Memory B cell (primary cell): ENCODE data around the gene KIF2A.
A peak's percentile ranks its signal among the peaks of the same experiment; 100 is the strongest.

Experiments used
- ATAC-seq: fragments of 150-1000 bp; cut with Tn5 transposase; 2 replicates; pipeline ENCODE4 v1.10.0; 2021; ENCODE audit warnings: low read depth, mild to moderate bottlenecking, moderate library complexity
- DNase-seq, 2 donors: peaks; one replicate each; pipeline ENCODE4 v3.0.0; 2022; ENCODE audit warnings: low spot score in 2 of 2
- H3K27ac Mint-ChIP-seq: one replicate; pipeline ENCODE4 v1.8.0; 2022; ENCODE audit warnings: mild to moderate bottlenecking, moderate library complexity, mixed read lengths
- H3K27me3 Mint-ChIP-seq: one replicate; pipeline ENCODE4 v1.8.0; 2022; ENCODE audit warnings: mixed read lengths
- H3K36me3 Mint-ChIP-seq: one replicate; pipeline ENCODE4 v1.8.0; 2022; ENCODE audit warnings: mild to moderate bottlenecking, mixed read lengths
- H3K4me1 Mint-ChIP-seq: one replicate; pipeline ENCODE4 v1.8.0; 2022; ENCODE audit warnings: mixed read lengths
- H3K4me3 Mint-ChIP-seq: one replicate; pipeline ENCODE4 v1.8.0; 2022; ENCODE audit warnings: mild to moderate bottlenecking, moderate library complexity, mixed read lengths
- H3K9me3 Mint-ChIP-seq: one replicate; pipeline ENCODE4 v1.8.0; 2022; ENCODE audit warnings: mixed read lengths

KIF2A gene

GRCh38 chr5:62326702-62327101 lies 20.7 kb downstream of the KIF2A start:
- Mint-ChIP-seq H3K27ac (peak overlapping the region; percentile 30), H3K4me1 (peaks cover 39% of the 10 kb centered on the region), H3K27me3 (no peaks in the 10 kb centered on the region), H3K4me3 (no peak overlapping the region), H3K9me3 (no peaks in the 10 kb centered on the region), H3K36me3 (peaks cover 4% of the 10 kb centered on the region)
- DNase-seq = no peak
- ATAC-seq = no peak

DNA sequence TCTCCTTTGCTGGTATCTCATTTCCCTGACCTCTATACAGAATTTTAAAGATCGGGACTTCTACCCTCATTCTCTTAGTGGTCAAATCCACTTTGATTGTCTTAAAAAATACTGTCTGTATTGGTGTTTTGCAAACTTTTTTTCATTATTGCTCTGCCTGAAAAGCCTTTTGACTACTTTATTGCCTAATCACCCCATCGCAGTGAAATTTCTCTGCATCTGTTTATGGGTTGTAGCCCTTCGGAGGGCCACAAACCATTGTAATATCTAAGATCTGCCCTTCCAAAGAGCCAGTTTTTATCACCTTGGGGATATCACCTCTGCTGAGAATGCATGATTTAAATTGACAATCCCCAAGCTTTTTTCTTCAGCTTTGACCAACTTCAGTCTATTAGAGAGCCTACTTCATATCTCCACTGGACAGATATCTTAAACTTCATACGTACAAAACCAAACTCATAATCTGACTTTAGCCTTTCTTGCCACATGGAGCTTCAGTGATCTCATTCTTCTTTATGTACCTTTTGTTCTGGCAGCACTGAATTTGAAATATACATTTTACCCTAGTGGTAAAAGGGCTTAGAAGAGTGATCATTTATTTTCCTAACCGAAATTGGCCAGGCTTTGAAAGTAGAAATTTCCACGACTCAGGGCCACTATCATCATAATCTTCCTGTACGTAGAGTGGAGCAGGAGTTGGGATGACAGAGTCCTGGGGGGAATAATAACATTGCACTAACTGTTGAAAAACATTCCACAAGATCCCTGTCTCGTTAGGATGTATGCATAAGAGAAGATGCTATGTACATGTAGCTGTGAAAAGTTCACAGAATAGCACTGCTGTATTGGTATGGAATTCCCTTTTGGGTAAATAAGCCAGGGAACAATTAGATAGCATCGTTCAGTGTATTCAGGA lies 21.4 kb downstream of the KIF2A start:
- Mint-ChIP-seq H3K9me3 (no peaks in the 10 kb centered on the region), H3K4me3 (no peak overlapping the region), H3K36me3 (peaks cover 1% of the 10 kb centered on the region), H3K27me3 (no peaks in the 10 kb centered on the region), H3K4me1 (peaks cover 39% of the 10 kb centered on the region), H3K27ac (peak overlapping the region; percentile 30)
- DNase-seq = no peak
- ATAC-seq = no peak

DNA sequence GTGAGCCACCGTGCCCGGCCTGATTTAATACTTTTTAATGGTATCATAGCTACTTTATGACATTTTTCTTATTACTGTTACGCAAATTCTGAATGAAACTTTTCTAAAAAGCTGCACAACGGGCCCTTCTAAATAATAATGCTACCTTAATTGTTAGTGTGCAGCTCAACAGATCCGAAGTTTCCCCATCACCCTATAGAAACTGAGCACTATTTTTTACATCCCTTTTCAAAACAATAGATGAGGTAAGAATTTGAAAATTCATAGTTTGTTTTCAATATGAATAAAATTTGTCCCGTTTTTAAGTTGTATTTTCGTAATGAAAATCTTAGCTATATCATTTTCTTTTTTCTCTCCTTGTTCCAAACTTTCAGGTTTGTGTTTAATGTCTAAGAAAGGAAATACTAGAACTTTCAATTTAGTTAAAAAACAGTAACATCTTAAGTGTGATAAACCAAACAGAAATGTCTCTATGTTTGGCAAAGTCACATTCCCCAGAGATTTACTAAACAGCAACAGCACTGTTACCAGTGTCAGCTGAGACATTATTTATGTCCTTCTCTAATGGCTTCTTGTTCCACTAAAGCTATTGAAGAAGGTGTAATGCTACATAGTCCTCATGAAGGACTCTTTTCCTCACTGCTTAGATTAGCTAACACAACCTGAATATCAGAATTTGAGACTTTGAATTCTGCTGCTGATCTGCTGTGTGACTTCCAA lies 22.9 kb downstream of the KIF2A start:
- H3K4me3 Mint-ChIP-seq = no peak overlapping the region
- no peaks in the 10 kb centered on the region for H3K27me3 Mint-ChIP-seq
- H3K36me3 Mint-ChIP-seq = peaks cover under 1% of the 10 kb centered on the region
- DNase-seq = no peak
- no peaks in the 10 kb centered on the region for H3K9me3 Mint-ChIP-seq
- H3K4me1 Mint-ChIP-seq = peaks cover 46% of the 10 kb centered on the region
- ATAC-seq = no peak
- H3K27ac Mint-ChIP-seq = peak overlapping the region; percentile 69

DNA sequence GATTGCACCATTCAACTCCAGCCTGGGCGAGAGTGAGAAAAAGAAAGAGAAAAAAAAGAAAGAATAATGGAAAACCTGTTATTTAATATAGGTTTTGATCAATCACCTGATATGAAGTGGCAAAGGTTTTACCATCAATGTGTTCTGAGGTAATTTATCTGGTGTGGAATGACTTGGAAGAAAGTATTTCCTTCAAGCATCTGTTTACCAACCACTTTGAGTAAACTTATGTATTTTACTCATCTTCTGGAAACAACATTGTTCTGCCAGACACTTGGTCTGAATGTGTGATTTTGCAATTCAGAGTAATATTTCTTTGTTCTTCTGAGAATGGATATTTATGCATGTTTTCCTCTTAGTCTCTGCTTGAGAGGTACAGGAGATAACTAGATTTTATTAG lies 24.3 kb downstream of the KIF2A start:
- Mint-ChIP-seq H3K27me3 (no peaks in the 10 kb centered on the region), H3K9me3 (no peaks in the 10 kb centered on the region), H3K4me1 (peaks cover 41% of the 10 kb centered on the region), H3K4me3 (no peak overlapping the region), H3K27ac (peak overlapping the region; percentile 42), H3K36me3 (peaks cover 8% of the 10 kb centered on the region)
- no peak for DNase-seq
- no peak for ATAC-seq

DNA sequence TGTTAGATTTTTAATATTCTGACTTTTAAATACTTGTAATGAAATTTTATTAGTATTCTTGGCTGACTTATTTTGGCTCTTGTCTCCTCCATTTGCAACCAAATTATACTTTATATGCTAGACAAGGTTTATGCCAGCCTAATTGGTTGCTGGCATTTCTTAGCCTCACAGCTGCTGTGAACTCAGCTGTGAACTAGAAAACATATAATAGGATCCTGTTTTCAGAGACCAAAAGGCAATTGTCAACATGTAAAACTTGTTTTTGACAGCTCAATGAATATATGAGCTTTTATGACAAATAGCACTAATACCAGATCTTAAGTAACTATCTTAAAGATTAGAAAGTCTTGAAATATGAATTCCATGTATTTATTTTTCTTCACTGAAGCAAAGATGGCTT lies 25.9 kb downstream of the KIF2A start:
- Mint-ChIP-seq H3K9me3 (no peaks in the 10 kb centered on the region), H3K27ac (no peak overlapping the region), H3K4me1 (peaks cover 31% of the 10 kb centered on the region), H3K36me3 (peaks cover 8% of the 10 kb centered on the region), H3K27me3 (no peaks in the 10 kb centered on the region), H3K4me3 (no peak overlapping the region)
- no peak for ATAC-seq
- DNase-seq = no peak

DNA sequence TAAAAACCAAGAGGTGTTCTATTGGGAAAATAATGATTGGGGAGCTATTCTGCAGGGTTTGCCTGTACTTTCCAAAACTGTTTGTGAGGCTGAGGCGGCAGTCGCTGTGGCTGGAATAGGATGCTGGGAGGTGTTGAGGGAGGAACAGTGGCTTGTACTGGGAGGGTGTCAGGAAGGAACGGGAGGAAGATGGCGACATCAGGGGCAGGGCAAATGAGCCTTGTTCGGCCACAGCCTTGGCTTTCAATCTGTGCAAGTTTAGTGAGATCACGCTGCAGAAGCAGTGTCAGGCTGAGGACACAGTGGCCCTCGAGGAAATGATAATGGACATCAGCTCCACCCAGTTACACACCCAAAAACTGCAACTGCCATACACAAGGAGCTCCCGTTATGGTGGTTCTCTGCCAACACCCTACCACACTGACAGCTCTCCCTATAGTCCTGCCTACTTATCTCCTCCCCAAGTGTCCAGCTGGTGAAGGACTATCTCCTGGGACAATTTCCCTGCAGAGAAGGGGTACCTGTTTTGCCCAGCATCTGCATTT lies 27.3 kb downstream of the KIF2A start:
- H3K4me1 Mint-ChIP-seq = peaks cover 31% of the 10 kb centered on the region
- peaks cover 8% of the 10 kb centered on the region for H3K36me3 Mint-ChIP-seq
- no peak overlapping the region for H3K27ac Mint-ChIP-seq
- no peaks in the 10 kb centered on the region for H3K27me3 Mint-ChIP-seq
- ATAC-seq = no peak
- DNase-seq = no peak
- H3K9me3 Mint-ChIP-seq = no peaks in the 10 kb centered on the region
- H3K4me3 Mint-ChIP-seq = no peak overlapping the region

- H3K36me3 Mint-ChIP-seq = peaks cover 8% of the 10 kb centered on the region
- H3K4me1 Mint-ChIP-seq = peaks cover 33% of the 10 kb centered on the region
- H3K9me3 Mint-ChIP-seq = no peaks in the 10 kb centered on the region
- no peak overlapping the region for H3K27ac Mint-ChIP-seq
- no peaks in the 10 kb centered on the region for H3K27me3 Mint-ChIP-seq
- DNase-seq = no peak
- ATAC-seq = no peak
- no peak overlapping the region for H3K4me3 Mint-ChIP-seq
Measured at GRCh38 chr5:62334082-62334481, 28.1 kb downstream of the KIF2A start.

DNA sequence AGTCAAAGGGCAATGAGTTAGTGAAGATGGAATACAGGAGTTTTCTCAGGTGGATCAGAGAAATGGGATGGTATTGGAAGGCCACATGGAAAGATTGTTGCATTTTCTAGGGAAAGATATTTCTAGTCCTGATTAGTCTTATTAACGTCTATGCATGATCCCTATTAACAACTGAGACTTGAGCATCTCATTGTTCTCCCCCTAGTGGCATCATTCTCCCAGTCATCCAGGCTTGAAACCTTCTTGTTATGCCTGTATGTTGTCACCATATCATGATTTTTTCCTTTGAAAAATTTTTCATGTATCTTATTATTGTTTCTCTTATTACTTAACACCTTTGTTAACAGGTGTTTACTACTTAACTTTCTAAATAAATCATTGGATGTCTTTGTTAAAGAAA lies 34.4 kb downstream of the KIF2A start:
- Mint-ChIP-seq H3K36me3 (peaks cover 5% of the 10 kb centered on the region), H3K9me3 (no peaks in the 10 kb centered on the region), H3K4me3 (no peak overlapping the region), H3K27ac (no peak overlapping the region), H3K4me1 (peaks cover 39% of the 10 kb centered on the region), H3K27me3 (no peaks in the 10 kb centered on the region)
- ATAC-seq (peak; percentile 70), DNase-seq (no peak)

GRCh38 chr5:62340979-62341378 lies 35.0 kb downstream of the KIF2A start:
- no peaks in the 10 kb centered on the region for H3K27me3 Mint-ChIP-seq
- H3K36me3 Mint-ChIP-seq = peaks cover 5% of the 10 kb centered on the region
- H3K27ac Mint-ChIP-seq = no peak overlapping the region
- H3K9me3 Mint-ChIP-seq = no peaks in the 10 kb centered on the region
- no peak overlapping the region for H3K4me3 Mint-ChIP-seq
- peaks cover 37% of the 10 kb centered on the region for H3K4me1 Mint-ChIP-seq
- DNase-seq (no peak), ATAC-seq (no peak)

GRCh38 chr5:62341783-62342475 lies 35.9 kb downstream of the KIF2A start:
- H3K9me3 Mint-ChIP-seq = no peaks in the 10 kb centered on the region
- ATAC-seq (no peak), DNase-seq (no peak)
- H3K4me3 Mint-ChIP-seq = no peak overlapping the region
- H3K27me3 Mint-ChIP-seq = no peaks in the 10 kb centered on the region
- H3K36me3 Mint-ChIP-seq = peaks cover 5% of the 10 kb centered on the region
- H3K4me1 Mint-ChIP-seq = peaks cover 36% of the 10 kb centered on the region
- peak overlapping the region; percentile 59 for H3K27ac Mint-ChIP-seq

DNA sequence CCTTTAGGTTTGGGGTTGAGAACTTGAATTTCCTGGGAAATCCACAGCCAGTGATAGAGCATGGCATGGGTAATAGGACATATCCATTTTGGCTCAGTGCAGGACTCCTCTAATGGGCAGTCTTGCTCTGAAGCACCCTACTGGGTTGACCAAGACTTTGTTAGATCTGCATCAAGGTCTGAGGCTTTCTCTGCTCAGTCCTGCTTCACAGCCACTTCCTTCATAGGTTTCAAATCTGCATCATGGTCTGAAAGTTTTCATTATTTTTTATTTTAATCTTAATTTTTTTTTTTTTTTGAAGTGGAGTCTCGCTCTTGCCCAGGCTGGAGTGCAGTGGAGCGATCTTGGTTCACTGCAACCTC lies 36.5 kb downstream of the KIF2A start:
- peaks cover 36% of the 10 kb centered on the region for H3K4me1 Mint-ChIP-seq
- ATAC-seq = no peak

DNA sequence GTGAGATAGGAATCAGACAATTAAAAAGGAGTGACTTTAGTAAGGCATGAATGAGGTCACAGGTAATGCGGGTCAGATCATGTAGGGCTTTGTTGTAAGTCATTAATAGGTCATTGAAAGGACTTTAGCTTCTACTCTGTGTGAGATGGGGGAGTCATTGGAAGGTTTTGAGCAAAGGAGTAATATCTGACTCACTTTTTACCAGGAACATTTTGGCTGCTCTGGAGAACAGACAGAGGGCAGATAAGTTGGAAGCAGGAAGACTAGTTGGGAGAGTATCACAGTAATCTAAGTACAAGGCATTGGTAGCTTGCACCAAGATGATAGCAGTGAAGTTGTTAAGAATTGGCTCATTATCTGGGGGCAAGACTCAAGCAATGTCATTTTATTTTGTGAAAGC lies 37.4 kb downstream of the KIF2A start:
- Mint-ChIP-seq H3K36me3 (peaks cover 7% of the 10 kb centered on the region), H3K4me3 (no peak overlapping the region), H3K4me1 (peaks cover 30% of the 10 kb centered on the region), H3K27me3 (no peaks in the 10 kb centered on the region), H3K9me3 (no peaks in the 10 kb centered on the region), H3K27ac (peak overlapping the region; percentile 0)
- ATAC-seq (no peak), DNase-seq (no peak)

More for the DNA sequence above, 36.5 kb downstream of the KIF2A start:
- H3K9me3 Mint-ChIP-seq = no peaks in the 10 kb centered on the region
- H3K27me3 Mint-ChIP-seq = no peaks in the 10 kb centered on the region
- no peak overlapping the region for H3K27ac Mint-ChIP-seq
- H3K36me3 Mint-ChIP-seq = peaks cover 5% of the 10 kb centered on the region
- no peak overlapping the region for H3K4me3 Mint-ChIP-seq
- DNase-seq = no peak

- no peak overlapping the region for H3K4me3 Mint-ChIP-seq
- no peaks in the 10 kb centered on the region for H3K27me3 Mint-ChIP-seq
- no peak for ATAC-seq
- peaks cover 9% of the 10 kb centered on the region for H3K36me3 Mint-ChIP-seq
- peak overlapping the region; percentile 72 for H3K27ac Mint-ChIP-seq
- H3K9me3 Mint-ChIP-seq = no peaks in the 10 kb centered on the region
- H3K4me1 Mint-ChIP-seq = peaks cover 14% of the 10 kb centered on the region
- no peak for DNase-seq
Measured at GRCh38 chr5:62346748-62347147, 40.7 kb downstream of the KIF2A start.

- DNase-seq (no peak), ATAC-seq (no peak)
- Mint-ChIP-seq H3K27ac (peak overlapping the region; percentile 87), H3K27me3 (no peaks in the 10 kb centered on the region), H3K4me3 (no peak overlapping the region), H3K36me3 (peaks cover 9% of the 10 kb centered on the region), H3K4me1 (peaks cover 6% of the 10 kb centered on the region), H3K9me3 (no peaks in the 10 kb centered on the region)
Measured at GRCh38 chr5:62347928-62348327, 41.9 kb downstream of the KIF2A start.
